IMR-90 (cell line): ENCODE results near the gene SSBP2. TPM values are rescaled to one million over a fixed set of nuclear protein-coding genes. Genes with fewer than 3 reads are reported as not detected.

Source experiments
- ATAC-seq: fragments of 200-7000 bp; cut with Tn5 transposase; 2 replicates; pipeline ENCODE4 v1.9.1; 2020; ENCODE audit warnings: low read depth, mild to moderate bottlenecking, moderate library complexity
- BruUV-seq: library from RNA; stranded (reverse); fragments of 400-500 nt; replicated peaks from 2 replicates; lab custom pipeline; 2021; lab: Mats Ljungman, UMichigan
- CTCF ChIA-PET: fragments of 300-600 bp; formaldehyde crosslinking; extraction: SDS; loops from one replicate; lab custom pipeline; 2021; ENCODE audit warnings: antibody characterized with exemption; lab: Yijun Ruan, JAX
- POLR2A ChIA-PET: fragments of 300-600 bp; sonication (Branson Sonifier 250); formaldehyde crosslinking; loops from one replicate; lab custom pipeline; 2022; ENCODE audit warnings: antibody characterized with exemption; ENCODE audit not compliant: unreplicated experiment; lab: Charles Lee
- DNase-seq: peaks from one replicate; pipeline ENCODE4 v3.0.0; 2013
- H2AFZ ChIP-seq: replicated peaks from 2 replicates; pipeline ENCODE3; 2013; ENCODE audit warnings: low read length, mild to moderate bottlenecking; ENCODE audit not compliant: poor library complexity
- H2AK5ac ChIP-seq: 2 replicates; pipeline ENCODE4 v1.6.1; 2013; ENCODE audit warnings: low read depth, low read length, inconsistent platforms
- H2AK9ac ChIP-seq: replicated peaks from 2 replicates; pipeline ENCODE3; 2013; ENCODE audit warnings: mild to moderate bottlenecking, low read depth, low read length, moderate library complexity; ENCODE audit not compliant: poor library complexity
- H2BK120ac ChIP-seq: 2 replicates; pipeline ENCODE4 v1.6.1; 2013; ENCODE audit warnings: low read depth, low read length, inconsistent platforms
- H2BK15ac ChIP-seq: 3 replicates; pipeline ENCODE4 v1.6.1; 2013; ENCODE audit warnings: low read depth, low read length, inconsistent platforms
- H2BK20ac ChIP-seq: 2 replicates; pipeline ENCODE4 v1.6.1; 2013; ENCODE audit warnings: low read depth, mild to moderate bottlenecking, inconsistent platforms, low read length, moderate library complexity
- H2BK5ac ChIP-seq: 2 replicates; pipeline ENCODE4 v1.6.1; 2013; ENCODE audit warnings: mild to moderate bottlenecking, low read depth, low read length, inconsistent platforms; ENCODE audit not compliant: poor library complexity, severe bottlenecking
- H3K14ac ChIP-seq: replicated peaks from 2 replicates; pipeline ENCODE4 v1.6.1; 2013; ENCODE audit warnings: low read depth, low read length, inconsistent platforms
- H3K18ac ChIP-seq: 2 replicates; pipeline ENCODE4 v1.6.1; 2013; ENCODE audit warnings: low read depth, low read length, control low read depth
- H3K23ac ChIP-seq: 2 replicates; pipeline ENCODE4 v1.6.1; 2013; ENCODE audit warnings: low read depth, low read length, inconsistent platforms
- H3K27ac ChIP-seq: 2 replicates; pipeline ENCODE4 v1.5.1; 2013; ENCODE audit warnings: mild to moderate bottlenecking, control low read depth, low read length; ENCODE audit not compliant: insufficient read depth
- H3K27me3 ChIP-seq: 2 replicates; pipeline ENCODE4 v1.6.1; 2013; ENCODE audit warnings: low read length; ENCODE audit not compliant: control insufficient read depth, insufficient read depth
- H3K36me3 ChIP-seq: 2 replicates; pipeline ENCODE4 v1.6.1; 2013; ENCODE audit warnings: low read length, mixed read lengths; ENCODE audit not compliant: control insufficient read depth, insufficient read depth
- H3K4ac ChIP-seq: 2 replicates; pipeline ENCODE4 v1.6.1; 2013; ENCODE audit warnings: low read depth, low read length, inconsistent platforms
- H3K4me1 ChIP-seq: 2 replicates; pipeline ENCODE4 v1.6.1; 2013; ENCODE audit warnings: low read length, mixed read lengths; ENCODE audit not compliant: control insufficient read depth, insufficient read depth
- H3K4me2 ChIP-seq: 2 replicates; pipeline ENCODE4 v1.6.1; 2013; ENCODE audit warnings: low read depth, mild to moderate bottlenecking, control low read depth, low read length, moderate library complexity
- H3K4me3 ChIP-seq: 2 replicates; pipeline ENCODE4 v1.5.1; 2013; ENCODE audit warnings: low read depth, mild to moderate bottlenecking, control low read depth, low read length, moderate library complexity; ENCODE audit not compliant: insufficient read depth
- H3K56ac ChIP-seq: 2 replicates; pipeline ENCODE4 v1.6.1; 2013; ENCODE audit warnings: low read length, inconsistent platforms; ENCODE audit not compliant: insufficient read depth; ENCODE audit errors: extremely low read depth
- H3K79me1 ChIP-seq, 2 experiments: 2 replicates each; pipeline ENCODE4 v1.6.1; 2013; ENCODE audit warnings: low read length in 2 of 2, inconsistent platforms in 1 of 2, low read depth in 1 of 2
- H3K9ac ChIP-seq: 2 replicates; pipeline ENCODE4 v1.6.1; 2013; ENCODE audit warnings: low read depth, low read length, control low read depth
- H3K9me1 ChIP-seq: 2 replicates; pipeline ENCODE4 v1.6.1; 2013; ENCODE audit warnings: low read length, inconsistent platforms; ENCODE audit not compliant: insufficient read depth
- H3K9me3 ChIP-seq: 2 replicates; pipeline ENCODE4 v1.6.1; 2013; ENCODE audit warnings: low read length; ENCODE audit not compliant: control insufficient read depth, insufficient read depth
- H4K20me1 ChIP-seq: 2 replicates; pipeline ENCODE4 v1.6.1; 2013; ENCODE audit warnings: low read length, inconsistent platforms; ENCODE audit not compliant: insufficient read depth
- H4K5ac ChIP-seq: 2 replicates; pipeline ENCODE4 v1.6.1; 2013; ENCODE audit warnings: mild to moderate bottlenecking, low read depth, low read length, control low read depth
- H4K8ac ChIP-seq, 2 experiments: 2 replicates each; pipeline ENCODE4 v1.6.1; 2013; ENCODE audit warnings: low read depth in 2 of 2, low read length in 2 of 2, control low read depth in 1 of 2, inconsistent platforms in 1 of 2
- H4K91ac ChIP-seq: 2 replicates; pipeline ENCODE4 v1.6.1; 2013; ENCODE audit warnings: low read depth, low read length, inconsistent platforms; ENCODE audit not compliant: insufficient read depth
- BHLHE40 ChIP-seq: fragments of 150-350 bp; IDR thresholded peaks from 2 replicates; pipeline ENCODE4 v1.6.1; 2016; ENCODE audit warnings: mild to moderate bottlenecking, low read depth, low read length
- CEBPB ChIP-seq: IDR thresholded peaks from 2 replicates; pipeline ENCODE4 v1.6.1; 2012; ENCODE audit warnings: low read depth, low read length, improper control_type of control experiment
- CHD1 ChIP-seq: IDR thresholded peaks from 2 replicates; pipeline ENCODE4 v1.6.1; 2012; ENCODE audit warnings: low read depth, low read length, improper control_type of control experiment
- CTCF ChIP-seq: conservative IDR thresholded peaks from 2 replicates; pipeline ENCODE4 v1.5.1; 2012; ENCODE audit warnings: mild to moderate bottlenecking, low read depth, low read length, improper control_type of control experiment
- ELK1 ChIP-seq: fragments of 150-350 bp; IDR thresholded peaks from 2 replicates; pipeline ENCODE4 v1.6.1; 2016; ENCODE audit warnings: low read depth, mild to moderate bottlenecking, low read length, moderate library complexity, borderline replicate concordance
- FOS ChIP-seq: fragments of 150-350 bp; IDR thresholded peaks from 2 replicates; pipeline ENCODE4 v1.6.1; 2016; ENCODE audit warnings: low read depth, low read length
- MAFK ChIP-seq: IDR thresholded peaks from 2 replicates; pipeline ENCODE4 v1.6.1; 2012; ENCODE audit warnings: low read depth, low read length, improper control_type of control experiment
- MAZ ChIP-seq: IDR thresholded peaks from 2 replicates; pipeline ENCODE4 v1.6.1; 2012; ENCODE audit warnings: low read depth, mild to moderate bottlenecking, low read length, improper control_type of control experiment, moderate library complexity, borderline replicate concordance
- MXI1 ChIP-seq: IDR thresholded peaks from 2 replicates; pipeline ENCODE4 v1.6.1; 2012; ENCODE audit warnings: low read depth, mild to moderate bottlenecking, low read length, moderate library complexity, borderline replicate concordance
- NFE2L2 ChIP-seq: fragments of 150-350 bp; IDR thresholded peaks from 2 replicates; pipeline ENCODE4 v1.6.1; 2016; ENCODE audit warnings: low read depth, mild to moderate bottlenecking, low read length
- RAD21 ChIP-seq: IDR thresholded peaks from 2 replicates; pipeline ENCODE4 v1.6.1; 2012; ENCODE audit warnings: low read length, improper control_type of control experiment
- RCOR1 ChIP-seq: IDR thresholded peaks from 2 replicates; pipeline ENCODE4 v1.6.1; 2012; ENCODE audit warnings: mild to moderate bottlenecking, low read length, improper control_type of control experiment; ENCODE audit not compliant: insufficient replicate concordance
- RFX5 ChIP-seq: IDR thresholded peaks from 2 replicates; pipeline ENCODE4 v1.8.0; 2012; ENCODE audit warnings: low read depth, mild to moderate bottlenecking, low read length, moderate library complexity
- SMC3 ChIP-seq: fragments of 150-350 bp; IDR thresholded peaks from 2 replicates; pipeline ENCODE4 v1.6.1; 2016; ENCODE audit warnings: low read depth, mild to moderate bottlenecking, antibody characterized with exemption, low read length, moderate library complexity
- USF2 ChIP-seq: fragments of 150-350 bp; IDR thresholded peaks from 2 replicates; pipeline ENCODE4 v1.6.1; 2017; ENCODE audit warnings: mild to moderate bottlenecking, antibody characterized with exemption, low read length, low read depth
- WGBS, 2 experiments: methylation state at CpG; one replicate each; pipeline versions ENCODE4 v1.1.5 to v1.1.7; 2013; ENCODE audit warnings: missing lambda C conversion rate in 2 of 2; ENCODE audit not compliant: insufficient read length in 1 of 2; ENCODE audit errors: extremely low coverage in 2 of 2; 5-methylcytosine and 5-hydroxymethylcytosine counted together
- dilution Hi-C: fragments of 300-500 bp; cut with HindIII; formaldehyde crosslinking; loops from one replicate; pipeline ENCODE4 v1.14.3; 2018; ENCODE audit warnings: low sequenced_read_pairs; ENCODE audit not compliant: unreplicated experiment
- in situ Hi-C: fragments of 300-500 bp; cut with MboI; formaldehyde crosslinking; loops from 3 replicates; pipeline ENCODE4 v1.14.3; 2019; ENCODE audit warnings: low sequenced_read_pairs, inconsistent platforms, mixed read lengths
- intact Hi-C: fragments of 100-400 bp; cut with micrococcal nuclease; formaldehyde crosslinking; loops from 2 replicates; pipeline ENCODE4 v1.10.0; 2022
- polyA plus RNA-seq, 3 experiments: library from polyadenylated mRNA; depleted of rRNA; stranded (reverse); fragments of >200 nt; gene quantifications; 2 replicates each; pipeline ENCODE4 v1.2.3, GENCODE V29; 2012; ENCODE audit warnings: low replicate concordance in 1 of 3
- total RNA-seq: library from RNA; depleted of rRNA; stranded (reverse); fragments of >200 nt; gene quantifications from 2 replicates; pipeline ENCODE4 v1.2.3, GENCODE V29; 2012

Gene SSBP2
- total and polyA plus RNA-seq, 2 of the 4 experiments (the other 2 are of a cell fraction), result 38.4 to 42.7 TPM

GRCh38 chr5:81505672-81506071 is 245.2 kb downstream of the SSBP2 start:
- no peak overlapping the region for H3K4me3 ChIP-seq
- ATAC-seq, result no peak
- CTCF ChIA-PET, result interaction anchor here (1.2 kb wide), 2 partner anchors 66 to 660 kb away, joined by 3 read pairs; no protein-coding TSS in a partner anchor

More at GRCh38 chr5:81505672-81506071, 245.2 kb downstream of the SSBP2 start:
- Histone ChIP-seq H4K20me1 (no peaks in the 10 kb centered on the region), H3K18ac (no peak overlapping the region), H2AK5ac (no peak overlapping the region), H2AK9ac (no peak overlapping the region), H3K79me1 (no peaks in the 10 kb centered on the region), H3K4me2 (no peak overlapping the region), H3K4me1 (no peaks in the 10 kb centered on the region), H2BK120ac (no peak overlapping the region), H3K36me3 (no peaks in the 10 kb centered on the region), H3K23ac (no peak overlapping the region), H2BK15ac (no peak overlapping the region), H3K14ac (no peak overlapping the region), H3K9me3 (no peaks in the 10 kb centered on the region), H4K5ac (no peak overlapping the region), H2BK5ac (no peak overlapping the region), H3K56ac (no peak overlapping the region), H3K27me3 (no peaks in the 10 kb centered on the region), H4K91ac (no peak overlapping the region), H3K9ac (no peak overlapping the region), H3K27ac (no peak overlapping the region), H2BK20ac (no peak overlapping the region), H3K4ac (no peak overlapping the region), H2AFZ (no peak overlapping the region), H4K8ac (no peak overlapping the region; a peak in 1 of 4 replicates), H3K9me1 (no peaks in the 10 kb centered on the region)
- in situ Hi-C loops (loop anchor here (5.0 to 25.0 kb wide), 3 partner anchors 242 to 657 kb away; no protein-coding TSS in a partner anchor), dilution Hi-C loops (no loop called here), intact Hi-C loops (loop anchor here (2.0 to 10.0 kb wide), 6 partner anchors 81 to 749 kb away; no protein-coding TSS in a partner anchor)
- TF ChIP-seq CHD1 (no peak), FOS (no peak), CEBPB (no peak), RCOR1 (no peak), CTCF (no peak), NFE2L2 (no peak), RAD21 (no peak), RFX5 (no peak), ELK1 (no peak), BHLHE40 (no peak), MAFK (no peak), MAZ (no peak), SMC3 (no peak), MXI1 (no peak), USF2 (no peak)
- no CpG with 5 or more reads among the region's 1 CpG for WGBS, 2 experiments
- POLR2A ChIA-PET, result no interaction called here
- DNase-seq, result no peak
- no TSS peak for BruUV-seq
